ENCODE results near the gene PRKAG2. TPM values are rescaled to one million over a fixed set of nuclear protein-coding genes. Genes with fewer than 3 reads are reported as not detected.
"Not testable (repeated sequence)": the region's sequence is repeated elsewhere in the genome, so short reads cannot be mapped to it uniquely, and the experiment has no call there.

PRKAG2 gene
- total RNA-seq, 3 donors from 2014 or later = 42.4 to 48.5 (median 46.6) TPM

- no peak overlapping the region for H3K4me3 ChIP-seq
- no peaks in the 10 kb centered on the region for H3K9me3 ChIP-seq
- ATAC-seq (no peak), DNase-seq (no peak)
- TF ChIP-seq CTCF (IDR thresholded peaks at IDR 0.05) = no peak
- H3K4me1 ChIP-seq (ENCODE audit: low read depth) = no peaks in the 10 kb centered on the region
- H3K36me3 ChIP-seq (ENCODE audit: low read depth) = no peaks in the 10 kb centered on the region
- intact Hi-C loops (cut with DNase I, micrococcal nuclease) = no loop called here
These were observed 290.2 kb downstream of the PRKAG2 start for GRCh38 chr7:151586531-151587260.

- Histone ChIP-seq H3K9me3 (no peaks in the 10 kb centered on the region), H3K4me1 (ENCODE audit: low read depth) (no peaks in the 10 kb centered on the region), H3K4me3 (no peak overlapping the region), H3K36me3 (ENCODE audit: low read depth) (no peaks in the 10 kb centered on the region)
- no peak for ATAC-seq
- TF ChIP-seq CTCF (IDR thresholded peaks at IDR 0.05) = no peak
- DNase-seq = no peak
- intact Hi-C loops (cut with DNase I, micrococcal nuclease) = no loop called here
These were observed 291.0 kb downstream of the PRKAG2 start for GRCh38 chr7:151585744-151586393.

DNA sequence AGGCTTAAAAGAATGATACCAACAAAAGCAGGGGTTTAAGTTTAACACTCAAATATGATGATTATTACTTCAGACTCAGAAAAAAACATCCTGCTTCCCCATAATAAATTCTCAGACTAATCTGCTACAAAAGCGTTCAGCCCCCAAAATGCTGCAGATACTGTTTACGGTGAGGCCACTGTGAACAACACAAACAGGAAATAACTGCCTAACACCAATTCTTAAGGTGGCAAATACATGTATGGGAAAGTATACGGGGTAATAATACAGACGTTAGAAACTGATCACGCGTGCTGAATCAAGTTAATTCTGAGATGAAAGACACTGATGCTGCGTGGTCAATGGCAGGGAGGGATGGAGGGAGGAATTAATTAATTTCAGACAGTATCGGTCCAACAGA lies 295.2 kb downstream of the PRKAG2 start:
- no peaks in the 10 kb centered on the region for H3K4me1 ChIP-seq (ENCODE audit: low read depth)
- intact Hi-C loops (cut with DNase I, micrococcal nuclease) = no loop called here
- H3K9me3 ChIP-seq = peaks cover 11% of the 10 kb centered on the region
- ATAC-seq (no peak), DNase-seq (no peak)
- H3K36me3 ChIP-seq (ENCODE audit: low read depth) = no peaks in the 10 kb centered on the region
- TF ChIP-seq CTCF (IDR thresholded peaks at IDR 0.05) = no peak
- no peak overlapping the region for H3K4me3 ChIP-seq

- no peaks in the 10 kb centered on the region for H3K4me1 ChIP-seq (ENCODE audit: low read depth)
- no peak for DNase-seq
- H3K9me3 ChIP-seq = peaks cover 11% of the 10 kb centered on the region
- no peaks in the 10 kb centered on the region for H3K36me3 ChIP-seq (ENCODE audit: low read depth)
- ATAC-seq = no peak
- no peak overlapping the region for H3K4me3 ChIP-seq
- intact Hi-C loops (cut with DNase I, micrococcal nuclease) = no loop called here
- no peak for TF ChIP-seq CTCF (IDR thresholded peaks at IDR 0.05)
These were observed 297.3 kb downstream of the PRKAG2 start for GRCh38 chr7:151579644-151580043.

DNA sequence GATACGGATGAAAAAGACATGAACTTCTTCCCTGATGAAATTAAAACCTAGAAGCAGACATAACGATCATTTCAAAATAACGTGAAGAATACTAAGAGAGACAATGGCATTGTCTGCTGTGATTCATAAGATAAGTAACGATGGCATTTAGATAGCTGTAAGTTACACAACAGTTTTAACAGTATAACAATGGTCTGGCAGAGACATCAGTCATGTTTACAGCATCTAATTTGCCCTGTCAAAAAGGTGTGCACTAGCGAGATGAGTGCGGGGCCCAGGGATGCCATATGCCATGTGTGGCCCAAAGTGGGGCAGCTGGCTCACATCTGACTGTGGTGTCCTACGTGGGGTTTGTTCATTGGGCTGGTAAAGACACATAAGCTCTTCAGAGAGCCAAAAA lies 301.5 kb downstream of the PRKAG2 start:
- no peak for ATAC-seq
- Histone ChIP-seq H3K9me3 (peaks cover 11% of the 10 kb centered on the region), H3K4me3 (no peak overlapping the region), H3K4me1 (ENCODE audit: low read depth) (no peaks in the 10 kb centered on the region), H3K36me3 (ENCODE audit: low read depth) (no peaks in the 10 kb centered on the region)
- intact Hi-C loops (cut with DNase I, micrococcal nuclease) = no loop called here
- TF ChIP-seq CTCF (IDR thresholded peaks at IDR 0.05) = no peak
- DNase-seq = no peak

DNA sequence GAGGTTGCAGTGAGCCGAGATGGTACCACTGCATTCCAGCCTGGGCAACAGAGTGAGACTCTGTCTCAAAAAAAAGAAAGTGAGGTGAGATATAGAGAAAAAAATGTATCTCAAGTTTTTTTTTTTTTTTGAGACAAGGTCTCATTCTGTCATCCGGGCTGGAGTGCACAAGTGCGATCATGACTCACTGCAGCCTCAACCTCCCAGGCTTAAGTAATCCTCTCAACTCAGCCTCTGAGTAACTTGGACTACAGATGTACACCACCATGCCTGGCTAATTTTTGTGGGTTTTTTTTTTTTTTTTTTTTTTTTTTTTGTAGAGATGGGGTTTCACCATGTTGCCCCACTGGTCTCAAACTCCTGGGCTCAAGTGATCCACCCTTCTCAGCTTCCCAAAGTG lies 303.9 kb downstream of the PRKAG2 start:
- intact Hi-C loops (cut with DNase I, micrococcal nuclease); H3K9me3 ChIP-seq; ATAC-seq; H3K36me3 ChIP-seq (ENCODE audit: low read depth); H3K4me1 ChIP-seq (ENCODE audit: low read depth); H3K4me3 ChIP-seq; DNase-seq: not testable (repeated sequence)

All from mucosa of descending colon (tissue), 3 donors.